Thyroid gland (tissue), 4 donors: Measurements from ENCODE around the gene STXBP1. TPM values are rescaled to one million over a fixed set of nuclear protein-coding genes. Genes with fewer than 3 reads are reported as not detected.

ENCODE experiments used
- DNase-seq, 2 donors: peaks; one replicate each; pipeline ENCODE4 v3.0.0-alpha.2; 2019
- H3K27ac ChIP-seq, 3 donors: fragments of 200-600 bp; sonication (generic); 1 replicate in 2 of 3; 2 replicates in 1 of 3; pipeline ENCODE4 v1.5.1; 2016 to 2019; ENCODE audit warnings: mild to moderate bottlenecking in 1 of 3, moderate library complexity in 1 of 3
- H3K27me3 ChIP-seq: fragments of 200-600 bp; sonication (generic); one replicate; pipeline ENCODE4 v1.5.1; 2019
- H3K36me3 ChIP-seq, 2 donors: fragments of 200-600 bp; sonication (generic); one replicate each; pipeline ENCODE4 v1.5.1; 2016 to 2019
- H3K4me1 ChIP-seq, 2 donors: fragments of 200-600 bp; sonication (generic); one replicate each; pipeline ENCODE4 v1.5.1; 2017 to 2019
- H3K4me3 ChIP-seq, 3 donors: fragments of 200-600 bp; sonication (generic); replicated peaks in 1 of 3; 1 replicate in 2 of 3; 2 replicates in 1 of 3; pipeline ENCODE4 v1.5.1; 2016; ENCODE audit warnings: mild to moderate bottlenecking in 1 of 3
- H3K9me3 ChIP-seq: fragments of 200-600 bp; sonication (generic); one replicate; pipeline ENCODE4 v1.5.1; 2017
- CTCF ChIP-seq, 6 experiments: fragments of 200-600 bp in 3 of 6; fragments of 450-650 bp in 3 of 6; sonication (generic) in 3 of 6; IDR thresholded peaks; one replicate each; pipeline ENCODE4 v1.5.1; 2016 to 2019; ENCODE audit warnings: antibody characterized with exemption in 6 of 6, mild to moderate bottlenecking in 2 of 6, inconsistent platforms in 1 of 6, moderate library complexity in 1 of 6
- POLR2A ChIP-seq, 2 donors: fragments of 450-650 bp; IDR thresholded peaks; one replicate each; pipeline ENCODE4 v1.6.1; 2017; ENCODE audit warnings: antibody characterized with exemption in 2 of 2, mild to moderate bottlenecking in 2 of 2, moderate library complexity in 1 of 2
- WGBS, 2 donors: methylation state at CpG; one replicate each; pipeline ENCODE4 v1.1.5; 2017; 5-methylcytosine and 5-hydroxymethylcytosine counted together
- intact Hi-C: fragments of 100-400 bp; cut with DNase I; formaldehyde crosslinking; loops from one replicate; pipeline ENCODE4 v1.15.1; 2023
- total RNA-seq, 4 donors: library from RNA; depleted of rRNA; stranded (reverse); fragments of >200 nt; gene quantifications; one replicate each; pipeline ENCODE4 v1.2.3, GENCODE V29; 2016

The STXBP1 gene
- total RNA-seq, 4 donors from 2014 or later = 23.8 to 139 (median 106) TPM

DNA sequence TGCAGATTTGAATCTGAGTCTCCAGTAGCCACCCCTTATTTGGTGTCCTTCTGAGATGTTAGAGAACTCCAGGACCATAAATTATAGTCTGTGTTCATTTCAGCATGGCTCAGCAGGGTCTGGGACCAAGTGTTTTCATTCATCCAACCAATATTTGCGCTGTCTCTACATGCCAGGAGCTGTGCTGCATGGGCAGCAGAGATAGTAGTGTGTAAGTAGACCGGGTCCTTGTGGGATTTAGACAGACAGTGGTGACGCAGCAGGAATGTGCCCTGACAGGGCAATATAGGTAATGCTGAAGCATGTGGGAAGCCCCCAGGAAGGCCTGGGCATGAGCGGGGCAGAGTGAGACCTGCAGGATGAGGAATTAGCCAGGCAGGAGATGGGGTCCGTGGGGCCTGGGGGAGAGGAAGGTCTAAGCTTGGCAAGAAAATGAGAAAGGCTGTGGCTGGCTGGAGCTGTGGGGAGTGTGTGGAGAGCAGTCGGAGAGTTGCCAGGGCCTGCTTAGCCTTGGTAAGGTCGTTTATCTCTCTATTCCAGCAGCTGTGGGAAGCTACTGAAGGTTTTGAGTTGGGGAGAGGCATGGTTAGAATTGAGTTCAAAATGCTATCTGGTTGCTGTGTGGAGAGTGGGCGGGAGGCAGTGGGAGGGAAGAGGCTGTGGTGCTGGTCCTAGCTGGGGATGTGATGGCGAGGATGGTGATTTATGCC, 16.8 kb downstream of the STXBP1 start:
- H3K27ac ChIP-seq = peak overlapping the region in 1 of 3 donors; percentile 17
- H3K4me3 ChIP-seq = no peak overlapping the region
- WGBS, 2 donors = 76 to 83% methylated on average over 9 of the region's 9 CpGs
- intact Hi-C loops = no loop called here
- no peaks in the 10 kb centered on the region for H3K27me3 ChIP-seq
- DNase-seq = no peak
- H3K36me3 ChIP-seq = no peaks in the 10 kb centered on the region
- TF ChIP-seq POLR2A (IDR thresholded peaks at IDR 0.05) (no peak), CTCF (IDR thresholded peaks at IDR 0.05) (no peak)
- H3K4me1 ChIP-seq = peaks cover 17 to 20% of the 10 kb centered on the region in 2 donors
- H3K9me3 ChIP-seq = no peaks in the 10 kb centered on the region

DNA sequence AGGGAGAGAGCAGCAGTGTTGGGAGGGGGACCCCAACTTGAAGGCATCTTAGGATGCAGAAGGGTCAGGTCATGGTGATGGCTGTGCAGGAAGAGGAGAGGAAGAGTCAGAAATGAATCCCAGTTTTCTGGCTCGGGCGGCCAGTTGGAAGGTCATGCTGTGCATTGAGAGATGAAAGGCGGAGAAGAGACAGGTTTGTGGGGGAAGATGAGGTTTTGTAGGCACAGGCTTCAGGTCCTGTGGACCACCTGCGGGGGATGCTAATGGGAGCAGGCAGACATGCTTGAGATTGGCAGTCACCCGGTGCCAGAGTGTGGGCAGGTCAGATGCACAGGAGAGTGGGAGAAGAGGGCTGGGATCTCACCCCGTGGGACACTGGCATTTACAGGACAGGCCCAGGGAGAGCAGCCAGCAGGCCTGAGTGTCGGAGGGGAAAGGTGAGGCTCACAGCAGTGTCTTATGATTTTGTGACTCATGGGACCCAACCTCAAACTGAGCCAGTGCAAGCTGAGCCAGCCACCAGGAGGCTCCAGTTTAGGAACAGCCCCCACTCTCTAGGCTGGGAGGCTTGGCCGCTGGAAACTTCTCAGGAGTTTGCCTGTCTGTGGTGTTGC, 17.5 kb downstream of the STXBP1 start:
- Histone ChIP-seq H3K4me1 (peaks cover 20 to 21% of the 10 kb centered on the region in 2 donors), H3K9me3 (no peaks in the 10 kb centered on the region), H3K4me3 (no peak overlapping the region), H3K27ac (peak overlapping the region in 1 of 3 donors; percentile 17), H3K27me3 (no peaks in the 10 kb centered on the region), H3K36me3 (no peaks in the 10 kb centered on the region)
- TF ChIP-seq POLR2A (IDR thresholded peaks at IDR 0.05) (no peak), CTCF (IDR thresholded peaks at IDR 0.05) (no peak)
- WGBS, 2 donors = 90% methylated on average over 8 of the region's 8 CpGs
- DNase-seq = no peak
- intact Hi-C loops = no loop called here

DNA sequence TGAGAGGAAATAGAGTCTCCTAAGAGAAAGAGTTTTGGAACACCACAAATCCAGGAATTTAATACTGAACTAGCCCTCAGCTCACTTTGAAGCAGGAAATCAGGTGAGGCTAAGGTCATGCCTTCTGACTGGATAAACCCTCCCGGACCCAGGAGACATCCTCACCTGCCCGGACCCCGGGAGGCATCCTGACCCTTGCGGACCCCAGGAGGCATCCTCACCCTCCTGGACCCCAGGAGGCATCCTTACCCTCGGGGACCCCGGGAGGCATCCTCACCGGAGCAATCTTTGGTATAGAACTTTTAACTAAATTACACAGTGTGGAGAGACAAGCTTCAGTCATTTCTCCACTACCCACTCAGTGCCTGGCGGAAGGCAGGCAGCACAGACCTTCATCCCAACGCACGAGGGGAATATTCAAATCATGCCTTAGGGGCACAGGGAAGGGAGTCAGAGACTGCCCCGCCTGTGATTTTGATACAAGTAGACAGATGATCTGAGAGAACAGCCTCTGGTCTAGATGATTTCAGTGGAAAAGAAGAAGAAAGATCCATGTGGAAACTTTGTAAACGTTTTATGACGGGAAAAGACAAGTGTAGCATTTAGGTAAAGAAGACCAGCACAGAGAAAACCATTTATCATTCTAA, 21.3 kb downstream of the STXBP1 start:
- intact Hi-C loops = no loop called here
- TF ChIP-seq POLR2A (IDR thresholded peaks at IDR 0.05) (no peak), CTCF (IDR thresholded peaks at IDR 0.05) (no peak)
- WGBS, 2 donors = 80 to 81% methylated on average over 10 to 13 of the region's 13 CpGs
- no peak for DNase-seq
- no peak overlapping the region for H3K4me3 ChIP-seq
- H3K27ac ChIP-seq = peak overlapping the region; percentile 4 to 44 (median 37)
- H3K4me1 ChIP-seq = peaks cover 9 to 19% of the 10 kb centered on the region in 2 donors
- no peaks in the 10 kb centered on the region for H3K36me3 ChIP-seq
- no peaks in the 10 kb centered on the region for H3K9me3 ChIP-seq
- no peaks in the 10 kb centered on the region for H3K27me3 ChIP-seq

DNA sequence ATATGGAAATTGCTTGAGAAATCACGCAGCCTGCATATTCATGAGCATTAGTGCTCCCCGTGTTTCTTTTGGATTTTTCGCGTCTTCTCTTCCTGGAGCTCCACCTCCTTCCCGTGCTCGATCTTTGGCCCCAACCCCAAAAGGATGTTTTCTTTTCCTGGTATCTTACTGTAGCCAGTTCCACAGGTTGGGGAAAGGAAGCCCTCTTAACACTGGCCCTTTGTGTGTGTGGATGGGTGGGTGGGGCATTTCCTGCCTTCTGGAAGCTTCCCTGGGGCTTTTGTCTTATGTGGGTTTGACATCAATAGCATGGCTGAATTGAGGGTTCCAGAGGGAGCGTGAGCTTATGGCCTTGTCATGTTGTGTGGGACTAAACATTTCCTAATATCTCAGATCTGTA, 21.9 kb downstream of the STXBP1 start:
- Histone ChIP-seq H3K9me3 (no peaks in the 10 kb centered on the region), H3K4me3 (no peak overlapping the region), H3K27ac (peak overlapping the region in 2 of 3 donors; percentile 37 to 45), H3K27me3 (no peaks in the 10 kb centered on the region), H3K4me1 (peaks cover 9 to 19% of the 10 kb centered on the region in 2 donors), H3K36me3 (no peaks in the 10 kb centered on the region)
- intact Hi-C loops = no loop called here
- 70 to 77% methylated on average over 7 of the region's 7 CpGs for WGBS, 2 donors
- TF ChIP-seq CTCF (IDR thresholded peaks at IDR 0.05) (no peak), POLR2A (IDR thresholded peaks at IDR 0.05) (no peak)
- no peak for DNase-seq

- H3K9me3 ChIP-seq = no peaks in the 10 kb centered on the region
- intact Hi-C loops = no loop called here
- peak; percentile 53 to 54 for DNase-seq
- 71 to 80% methylated on average over 5 of the region's 5 CpGs for WGBS, 2 donors
- TF ChIP-seq CTCF (IDR thresholded peaks at IDR 0.05) (peak in 2 of 6 experiments; percentile 14 to 33), POLR2A (IDR thresholded peaks at IDR 0.05) (no peak)
- no peak overlapping the region for H3K4me3 ChIP-seq
- no peaks in the 10 kb centered on the region for H3K36me3 ChIP-seq
- H3K27me3 ChIP-seq = no peaks in the 10 kb centered on the region
- H3K27ac ChIP-seq = peak overlapping the region in 2 of 3 donors; percentile 37 to 45
- H3K4me1 ChIP-seq = peaks cover 9 to 19% of the 10 kb centered on the region in 2 donors
Observed at GRCh38 chr9:127634698-127635097, 22.6 kb downstream of the STXBP1 start.
